GM10266 (cell line): ENCODE measurements around the gene TMSB15A.
A peak's percentile ranks its signal among the peaks of the same experiment; 100 is the strongest.
"Not testable (repeated sequence)": the region's sequence is repeated elsewhere in the genome, so short reads cannot be mapped to it uniquely, and the experiment has no call there.

Experiments used
- DNase-seq: peaks from one replicate; pipeline ENCODE4 v3.0.0; 2012; ENCODE audit errors: extremely low spot score
- CTCF ChIP-seq: IDR thresholded peaks from 2 replicates; pipeline ENCODE4 v1.5.1; 2012; ENCODE audit warnings: mild to moderate bottlenecking, low read depth; ENCODE audit not compliant: control insufficient read depth, insufficient read depth; ENCODE audit errors: missing control alignments

The TMSB15A gene

GRCh38 chrX:102515975-102516941, at the start of gene TMSB15A:
Gene TMSB15A, minus strand, starts transcription at chrX:102516739.
- peak; percentile 32 for DNase-seq
- TF ChIP-seq CTCF = no peak

GRCh38 chrX:102560423-102561068, 44.0 kb upstream of the TMSB15A start:
- no peak for DNase-seq
- no peak for TF ChIP-seq CTCF

- no peak for TF ChIP-seq CTCF
- DNase-seq = no peak
These were observed 42.1 kb upstream of the TMSB15A start for GRCh38 chrX:102558607-102559006.

GRCh38 chrX:102548231-102548630, 31.7 kb upstream of the TMSB15A start:
- TF ChIP-seq CTCF = no peak

GRCh38 chrX:102546828-102547493, 30.4 kb upstream of the TMSB15A start:
- DNase-seq = no peak
- TF ChIP-seq CTCF = no peak

More at GRCh38 chrX:102548231-102548630, 31.7 kb upstream of the TMSB15A start:
- DNase-seq = no peak

- not testable (repeated sequence) for DNase-seq
These were observed 29.6 kb upstream of the TMSB15A start for GRCh38 chrX:102546175-102546574.

- no peak for TF ChIP-seq CTCF
- no peak for DNase-seq
These were observed 19.4 kb upstream of the TMSB15A start for GRCh38 chrX:102535958-102536357.
